CD14-positive monocyte (primary cell): ENCODE results near the gene CTNNBL1. TPM values are rescaled to one million over a fixed set of nuclear protein-coding genes. Genes with fewer than 3 reads are reported as not detected.

Source experiments
- DNase-seq, 3 donors: peaks; one replicate each; pipeline ENCODE4 v3.0.0-alpha.2; 2011 to 2022
- H2AFZ ChIP-seq: 2 replicates; pipeline ENCODE4 v1.6.0; 2012; ENCODE audit warnings: mild to moderate bottlenecking, low read depth, low read length, inconsistent platforms; ENCODE audit not compliant: insufficient read depth, poor library complexity, severe bottlenecking
- H3K27ac ChIP-seq, 2 donors: 1 replicate in 1 of 2; 2 replicates in 1 of 2; pipeline ENCODE4 v1.5.1; 2012 to 2013; ENCODE audit warnings: low read length in 2 of 2, control low read depth in 1 of 2, inconsistent platforms in 1 of 2, low read depth in 1 of 2, mild to moderate bottlenecking in 1 of 2
- H3K27me3 ChIP-seq, 2 donors: one replicate each; pipeline versions ENCODE4 v1.6.0 to v1.6.1; 2011 to 2013; ENCODE audit warnings: low read length in 2 of 2; ENCODE audit not compliant: control insufficient read depth in 2 of 2, insufficient read depth in 2 of 2
- H3K36me3 ChIP-seq, 2 donors: replicated peaks in 1 of 2; 1 replicate in 1 of 2; 2 replicates in 1 of 2; pipeline versions ENCODE4 v1.5.1 to v1.6.1; 2012 to 2013; ENCODE audit warnings: low read length in 2 of 2, control low read depth in 1 of 2, inconsistent platforms in 1 of 2, mild to moderate bottlenecking in 1 of 2; ENCODE audit not compliant: insufficient read depth in 2 of 2, control insufficient read depth in 1 of 2
- H3K4me1 ChIP-seq, 2 donors: 1 replicate in 1 of 2; 2 replicates in 1 of 2; pipeline versions ENCODE4 v1.5.1 to v1.6.1; 2012 to 2013; ENCODE audit warnings: low read length in 2 of 2, control low read depth in 1 of 2, inconsistent platforms in 1 of 2, mild to moderate bottlenecking in 1 of 2, moderate library complexity in 1 of 2; ENCODE audit not compliant: insufficient read depth in 2 of 2, control insufficient read depth in 1 of 2
- H3K4me2 ChIP-seq: replicated peaks from 2 replicates; pipeline ENCODE3; 2012; ENCODE audit warnings: low read length, moderate library complexity, mild to moderate bottlenecking; ENCODE audit not compliant: poor library complexity, severe bottlenecking; ENCODE audit errors: extremely low read depth
- H3K4me3 ChIP-seq, 3 experiments: fragments of 200-600 bp in 1 of 3; sonication (generic) in 1 of 3; replicated peaks in 1 of 3; 1 replicate in 2 of 3; 2 replicates in 1 of 3; pipeline ENCODE4 v1.5.1; 2011 to 2013; ENCODE audit warnings: low read length in 3 of 3, mild to moderate bottlenecking in 3 of 3, control low read depth in 2 of 3, low read depth in 2 of 3, inconsistent platforms in 1 of 3, moderate library complexity in 1 of 3
- H3K79me2 ChIP-seq: 2 replicates; pipeline ENCODE4 v1.6.0; 2012; ENCODE audit warnings: mild to moderate bottlenecking, control low read depth, inconsistent platforms, low read length, moderate library complexity; ENCODE audit not compliant: insufficient read depth
- H3K9ac ChIP-seq: 2 replicates; pipeline ENCODE4 v1.6.0; 2017; ENCODE audit warnings: low read length, mild to moderate bottlenecking; ENCODE audit not compliant: insufficient read depth, poor library complexity, severe bottlenecking
- H3K9me3 ChIP-seq, 2 donors: replicated peaks in 1 of 2; 1 replicate in 1 of 2; 2 replicates in 1 of 2; pipeline versions ENCODE4 v1.5.1 to v1.6.1; 2012 to 2013; ENCODE audit warnings: low read length in 2 of 2, control low read depth in 1 of 2; ENCODE audit not compliant: control insufficient read depth in 1 of 2, insufficient read depth in 1 of 2
- H4K20me1 ChIP-seq: 2 replicates; pipeline ENCODE4 v1.6.0; 2012; ENCODE audit warnings: mild to moderate bottlenecking, low read length, control low read depth, moderate library complexity; ENCODE audit not compliant: insufficient read depth
- H3K27ac Mint-ChIP-seq, 7 donors: one replicate each; pipeline ENCODE4 v1.8.0; 2020; ENCODE audit warnings: mild to moderate bottlenecking in 7 of 7, mixed read lengths in 7 of 7, moderate library complexity in 6 of 7, inconsistent platforms in 2 of 7
- H3K27me3 Mint-ChIP-seq, 3 donors: one replicate each; pipeline ENCODE4 v1.8.0; 2021 to 2022; ENCODE audit warnings: low read depth in 3 of 3, mild to moderate bottlenecking in 3 of 3, mixed read lengths in 3 of 3, moderate library complexity in 3 of 3, inconsistent platforms in 1 of 3
- H3K36me3 Mint-ChIP-seq, 2 donors: one replicate each; pipeline ENCODE4 v1.8.0; 2020; ENCODE audit warnings: mixed read lengths in 2 of 2, inconsistent platforms in 1 of 2, mild to moderate bottlenecking in 1 of 2
- H3K4me1 Mint-ChIP-seq: one replicate; pipeline ENCODE4 v1.8.0; 2020; ENCODE audit warnings: mild to moderate bottlenecking, mixed read lengths
- H3K4me3 Mint-ChIP-seq, 2 donors: one replicate each; pipeline ENCODE4 v1.8.0; 2020; ENCODE audit warnings: mild to moderate bottlenecking in 2 of 2, mixed read lengths in 2 of 2, moderate library complexity in 1 of 2
- H3K9me3 Mint-ChIP-seq, 7 donors: one replicate each; pipeline ENCODE4 v1.8.0; 2020 to 2022; ENCODE audit warnings: mixed read lengths in 7 of 7, mild to moderate bottlenecking in 6 of 7, moderate library complexity in 6 of 7, inconsistent platforms in 2 of 7
- WGBS: methylation state at CpG from one replicate; pipeline ENCODE4 v1.1.5; 2013; ENCODE audit warnings: missing lambda C conversion rate; ENCODE audit not compliant: insufficient coverage; 5-methylcytosine and 5-hydroxymethylcytosine counted together
- intact Hi-C, 2 donors: fragments of 100-400 bp; cut with micrococcal nuclease; formaldehyde crosslinking; loops; one replicate each; pipeline versions ENCODE4 v1.15.0 to v1.15.1; 2023
- polyA plus RNA-seq, 3 donors: library from polyadenylated mRNA; depleted of rRNA in 1 of 3; unstranded in 2 of 3; stranded (reverse) in 1 of 3; fragments of 300-500 nt in 2 of 3; fragments of >200 nt in 1 of 3; fragmentation: Illumina TruSeq in 2 of 3; gene quantifications; 1 replicate in 2 of 3; 2 replicates in 1 of 3; pipeline ENCODE4 v1.2.3, GENCODE V29; 2012 to 2021
- TF ChIP-seq, protein P1 (sequence below): fragments of 200-600 bp; IDR thresholded peaks from one replicate; pipeline ENCODE4 v1.8.0; 2022; ENCODE audit warnings: antibody characterized with exemption, mild to moderate bottlenecking

Gene CTNNBL1
- polyA plus RNA-seq, 3 donors, result 35.5 to 83.2 (median 77.3) TPM

GRCh38 chr20:37919389-37920040, 225.7 kb downstream of the CTNNBL1 start:
- Histone ChIP-seq H3K36me3 (no peaks in the 10 kb centered on the region), H3K4me2 (no peak overlapping the region), H3K4me1 (peaks cover 0 to 3% of the 10 kb centered on the region in 2 donors), H3K27ac (no peak overlapping the region), H4K20me1 (no peaks in the 10 kb centered on the region), H3K79me2 (no peaks in the 10 kb centered on the region), H3K27me3 (peaks cover 19 to 52% of the 10 kb centered on the region in 2 donors), H3K9ac (no peak overlapping the region), H3K9me3 (peaks cover 0 to 2% of the 10 kb centered on the region in 2 donors), H2AFZ (no peak overlapping the region), H3K4me3 (no peak overlapping the region)
- Mint-ChIP-seq H3K27ac (no peak overlapping the region), H3K9me3 (peaks cover 0 to 17% (median 2%) of the 10 kb centered on the region in 7 donors), H3K4me1 (peaks cover 4% of the 10 kb centered on the region), H3K36me3 (no peaks in the 10 kb centered on the region), H3K27me3 (peaks cover 47 to 76% (median 54%) of the 10 kb centered on the region in 3 donors), H3K4me3 (no peak overlapping the region)
- intact Hi-C loops, result no loop called here
- TF ChIP-seq, protein P1, sequence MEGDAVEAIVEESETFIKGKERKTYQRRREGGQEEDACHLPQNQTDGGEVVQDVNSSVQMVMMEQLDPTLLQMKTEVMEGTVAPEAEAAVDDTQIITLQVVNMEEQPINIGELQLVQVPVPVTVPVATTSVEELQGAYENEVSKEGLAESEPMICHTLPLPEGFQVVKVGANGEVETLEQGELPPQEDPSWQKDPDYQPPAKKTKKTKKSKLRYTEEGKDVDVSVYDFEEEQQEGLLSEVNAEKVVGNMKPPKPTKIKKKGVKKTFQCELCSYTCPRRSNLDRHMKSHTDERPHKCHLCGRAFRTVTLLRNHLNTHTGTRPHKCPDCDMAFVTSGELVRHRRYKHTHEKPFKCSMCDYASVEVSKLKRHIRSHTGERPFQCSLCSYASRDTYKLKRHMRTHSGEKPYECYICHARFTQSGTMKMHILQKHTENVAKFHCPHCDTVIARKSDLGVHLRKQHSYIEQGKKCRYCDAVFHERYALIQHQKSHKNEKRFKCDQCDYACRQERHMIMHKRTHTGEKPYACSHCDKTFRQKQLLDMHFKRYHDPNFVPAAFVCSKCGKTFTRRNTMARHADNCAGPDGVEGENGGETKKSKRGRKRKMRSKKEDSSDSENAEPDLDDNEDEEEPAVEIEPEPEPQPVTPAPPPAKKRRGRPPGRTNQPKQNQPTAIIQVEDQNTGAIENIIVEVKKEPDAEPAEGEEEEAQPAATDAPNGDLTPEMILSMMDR, result no peak
- no peak for DNase-seq
- 55% methylated on average over 3 of the region's 5 CpGs for WGBS

GRCh38 chr20:37920270-37920669, 226.4 kb downstream of the CTNNBL1 start:
- Histone ChIP-seq H3K27ac (no peak overlapping the region), H3K4me2 (no peak overlapping the region), H2AFZ (no peak overlapping the region), H3K9ac (no peak overlapping the region), H3K4me1 (no peaks in the 10 kb centered on the region), H3K79me2 (no peaks in the 10 kb centered on the region), H4K20me1 (no peaks in the 10 kb centered on the region), H3K36me3 (no peaks in the 10 kb centered on the region), H3K27me3 (peaks cover 14 to 45% of the 10 kb centered on the region in 2 donors), H3K4me3 (no peak overlapping the region), H3K9me3 (no peaks in the 10 kb centered on the region)
- Mint-ChIP-seq H3K4me1 (no peaks in the 10 kb centered on the region), H3K27me3 (peaks cover 46 to 68% (median 46%) of the 10 kb centered on the region in 3 donors), H3K9me3 (peaks cover 0 to 13% (median 2%) of the 10 kb centered on the region in 7 donors), H3K36me3 (no peaks in the 10 kb centered on the region), H3K4me3 (no peak overlapping the region), H3K27ac (no peak overlapping the region)
- DNase-seq, result no peak
- 3% methylated on average over 5 of the region's 6 CpGs for WGBS
- intact Hi-C loops, result no loop called here
- TF ChIP-seq, protein P1, result no peak
